Measurements from ENCODE around the gene SUB1.

DNA sequence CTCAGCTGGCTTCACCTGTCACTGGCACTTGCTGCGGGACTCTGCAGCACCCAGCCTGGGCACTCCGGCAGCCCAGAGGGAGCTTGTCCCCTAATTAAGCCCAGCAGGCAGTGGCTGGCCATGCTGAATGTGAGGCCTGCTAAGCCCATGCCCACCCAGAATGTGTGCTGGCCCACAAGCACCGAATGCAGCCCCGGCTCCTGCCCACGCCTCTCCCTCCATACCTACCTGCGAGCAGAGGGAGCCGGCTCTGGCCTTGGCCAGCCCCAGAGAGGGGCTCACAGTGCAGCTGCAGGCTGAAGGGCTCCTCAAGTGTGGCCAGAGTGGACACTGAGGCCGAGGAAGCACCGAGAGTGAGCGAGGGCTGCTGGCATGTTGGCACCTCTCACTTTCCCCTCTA is 32.4 kb upstream of the SUB1 start:
- TF ChIP-seq POLR2A (IDR thresholded peaks at IDR 0.05), result no peak
- TF ChIP-seq, protein P1, sequence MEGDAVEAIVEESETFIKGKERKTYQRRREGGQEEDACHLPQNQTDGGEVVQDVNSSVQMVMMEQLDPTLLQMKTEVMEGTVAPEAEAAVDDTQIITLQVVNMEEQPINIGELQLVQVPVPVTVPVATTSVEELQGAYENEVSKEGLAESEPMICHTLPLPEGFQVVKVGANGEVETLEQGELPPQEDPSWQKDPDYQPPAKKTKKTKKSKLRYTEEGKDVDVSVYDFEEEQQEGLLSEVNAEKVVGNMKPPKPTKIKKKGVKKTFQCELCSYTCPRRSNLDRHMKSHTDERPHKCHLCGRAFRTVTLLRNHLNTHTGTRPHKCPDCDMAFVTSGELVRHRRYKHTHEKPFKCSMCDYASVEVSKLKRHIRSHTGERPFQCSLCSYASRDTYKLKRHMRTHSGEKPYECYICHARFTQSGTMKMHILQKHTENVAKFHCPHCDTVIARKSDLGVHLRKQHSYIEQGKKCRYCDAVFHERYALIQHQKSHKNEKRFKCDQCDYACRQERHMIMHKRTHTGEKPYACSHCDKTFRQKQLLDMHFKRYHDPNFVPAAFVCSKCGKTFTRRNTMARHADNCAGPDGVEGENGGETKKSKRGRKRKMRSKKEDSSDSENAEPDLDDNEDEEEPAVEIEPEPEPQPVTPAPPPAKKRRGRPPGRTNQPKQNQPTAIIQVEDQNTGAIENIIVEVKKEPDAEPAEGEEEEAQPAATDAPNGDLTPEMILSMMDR (IDR thresholded peaks at IDR 0.05), result no peak

Data from prostate gland (tissue), 2 donors.